Tibial nerve (tissue), 3 donors: Measurements from ENCODE around the gene PRLH.

Experiments
- POLR2A ChIP-seq, 2 donors: fragments of 450-650 bp; IDR thresholded peaks; one replicate each; pipeline ENCODE4 v1.6.1; 2017; ENCODE audit warnings: antibody characterized with exemption in 2 of 2, mild to moderate bottlenecking in 2 of 2, moderate library complexity in 2 of 2
- TF ChIP-seq, protein P1 (sequence below), 5 experiments: fragments of 200-600 bp in 3 of 5; fragments of 450-650 bp in 2 of 5; sonication (generic) in 3 of 5; IDR thresholded peaks; one replicate each; pipeline ENCODE4 v1.5.1; 2016 to 2019; ENCODE audit warnings: antibody characterized with exemption in 5 of 5, mild to moderate bottlenecking in 3 of 5, moderate library complexity in 2 of 5

GRCh38 chr2:237594514-237594871 lies 28.1 kb downstream of the PRLH start:
- TF ChIP-seq, protein P1, sequence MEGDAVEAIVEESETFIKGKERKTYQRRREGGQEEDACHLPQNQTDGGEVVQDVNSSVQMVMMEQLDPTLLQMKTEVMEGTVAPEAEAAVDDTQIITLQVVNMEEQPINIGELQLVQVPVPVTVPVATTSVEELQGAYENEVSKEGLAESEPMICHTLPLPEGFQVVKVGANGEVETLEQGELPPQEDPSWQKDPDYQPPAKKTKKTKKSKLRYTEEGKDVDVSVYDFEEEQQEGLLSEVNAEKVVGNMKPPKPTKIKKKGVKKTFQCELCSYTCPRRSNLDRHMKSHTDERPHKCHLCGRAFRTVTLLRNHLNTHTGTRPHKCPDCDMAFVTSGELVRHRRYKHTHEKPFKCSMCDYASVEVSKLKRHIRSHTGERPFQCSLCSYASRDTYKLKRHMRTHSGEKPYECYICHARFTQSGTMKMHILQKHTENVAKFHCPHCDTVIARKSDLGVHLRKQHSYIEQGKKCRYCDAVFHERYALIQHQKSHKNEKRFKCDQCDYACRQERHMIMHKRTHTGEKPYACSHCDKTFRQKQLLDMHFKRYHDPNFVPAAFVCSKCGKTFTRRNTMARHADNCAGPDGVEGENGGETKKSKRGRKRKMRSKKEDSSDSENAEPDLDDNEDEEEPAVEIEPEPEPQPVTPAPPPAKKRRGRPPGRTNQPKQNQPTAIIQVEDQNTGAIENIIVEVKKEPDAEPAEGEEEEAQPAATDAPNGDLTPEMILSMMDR (IDR thresholded peaks at IDR 0.05), result no peak
- TF ChIP-seq POLR2A (IDR thresholded peaks at IDR 0.05), result no peak
